Activated T-helper 9 cell treated with anti-CD3 and anti-CD28 coated beads, Interleukin-2, amount 50 U/mL, for 16 hours (primary cell): ENCODE results near the gene LCA5.
"Not testable (repeated sequence)": the region's sequence is repeated elsewhere in the genome, so short reads cannot be mapped to it uniquely, and the experiment has no call there.

Experiments used
- DNase-seq: peaks from one replicate; pipeline ENCODE4 v3.0.0-alpha.2; 2020; ENCODE audit warnings: low read depth

Gene LCA5

GRCh38 chr6:79536954-79537747, at the start of gene LCA5:
LCA5 (minus strand) TSS chr6:79537430; CDS start chr6:79518894, 18,536 bp downstream.
- DNase-seq = peak; percentile 64

DNA sequence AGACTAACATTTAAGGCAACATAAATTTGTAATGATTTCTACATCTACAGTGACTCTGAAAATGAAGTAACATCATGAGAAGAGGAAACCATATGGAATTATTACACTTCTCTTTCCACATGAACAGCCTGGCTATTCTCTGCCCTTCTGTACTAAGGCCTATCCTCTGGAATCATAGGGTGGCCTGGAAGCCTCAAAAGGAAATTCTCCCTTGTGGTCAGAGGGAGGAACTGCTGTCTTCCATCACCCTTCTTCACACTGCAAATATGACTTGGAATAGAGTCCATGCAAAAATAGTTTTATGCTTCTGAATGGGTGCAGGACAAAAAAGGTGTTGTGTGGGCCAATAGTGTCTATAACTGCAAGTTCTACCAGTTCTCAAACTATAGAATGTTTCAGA, 49.3 kb upstream of the LCA5 start:
- no peak for DNase-seq

DNA sequence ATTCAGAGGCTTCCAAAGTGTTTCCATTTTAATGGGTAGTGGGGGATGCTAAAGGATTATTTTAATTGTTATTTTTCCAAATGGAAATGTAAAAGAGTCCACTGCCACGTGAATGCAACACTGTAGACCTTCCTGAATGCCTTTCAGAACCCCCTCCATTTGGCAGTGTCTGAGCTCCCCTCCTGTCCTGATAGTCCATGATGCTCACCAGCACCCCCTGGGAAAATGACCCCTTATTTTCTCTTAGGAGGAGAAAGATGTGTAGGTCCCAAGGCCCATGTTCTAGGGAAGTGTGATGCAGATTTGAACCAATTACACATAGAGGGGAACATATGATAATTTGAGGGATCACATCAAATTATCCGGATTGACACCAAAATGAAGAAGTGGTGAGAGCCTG, 47.1 kb upstream of the LCA5 start:
- no peak for DNase-seq

GRCh38 chr6:79577926-79578325, 40.7 kb upstream of the LCA5 start:
- not testable (repeated sequence) for DNase-seq

- DNase-seq = no peak
Measured at GRCh38 chr6:79574630-79575225, 37.5 kb upstream of the LCA5 start.

GRCh38 chr6:79574174-79574573, 36.9 kb upstream of the LCA5 start:
- DNase-seq = no peak

DNA sequence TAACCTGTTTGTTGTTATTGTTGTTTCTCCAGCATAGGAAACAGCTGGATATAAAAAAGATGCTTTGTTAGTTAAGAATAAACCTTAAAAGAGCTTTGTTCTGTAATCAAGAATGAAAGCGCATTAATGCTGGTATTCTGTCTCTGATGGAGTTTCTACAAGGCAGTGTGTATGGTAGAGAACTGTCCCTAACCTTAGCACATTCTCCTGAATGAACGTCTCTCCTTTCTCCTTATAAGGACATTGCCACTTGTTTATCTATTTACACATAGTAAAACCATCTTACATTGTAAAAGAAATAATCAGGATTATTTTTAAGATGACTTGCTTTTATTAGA, 33.8 kb upstream of the LCA5 start:
- no peak for DNase-seq

DNA sequence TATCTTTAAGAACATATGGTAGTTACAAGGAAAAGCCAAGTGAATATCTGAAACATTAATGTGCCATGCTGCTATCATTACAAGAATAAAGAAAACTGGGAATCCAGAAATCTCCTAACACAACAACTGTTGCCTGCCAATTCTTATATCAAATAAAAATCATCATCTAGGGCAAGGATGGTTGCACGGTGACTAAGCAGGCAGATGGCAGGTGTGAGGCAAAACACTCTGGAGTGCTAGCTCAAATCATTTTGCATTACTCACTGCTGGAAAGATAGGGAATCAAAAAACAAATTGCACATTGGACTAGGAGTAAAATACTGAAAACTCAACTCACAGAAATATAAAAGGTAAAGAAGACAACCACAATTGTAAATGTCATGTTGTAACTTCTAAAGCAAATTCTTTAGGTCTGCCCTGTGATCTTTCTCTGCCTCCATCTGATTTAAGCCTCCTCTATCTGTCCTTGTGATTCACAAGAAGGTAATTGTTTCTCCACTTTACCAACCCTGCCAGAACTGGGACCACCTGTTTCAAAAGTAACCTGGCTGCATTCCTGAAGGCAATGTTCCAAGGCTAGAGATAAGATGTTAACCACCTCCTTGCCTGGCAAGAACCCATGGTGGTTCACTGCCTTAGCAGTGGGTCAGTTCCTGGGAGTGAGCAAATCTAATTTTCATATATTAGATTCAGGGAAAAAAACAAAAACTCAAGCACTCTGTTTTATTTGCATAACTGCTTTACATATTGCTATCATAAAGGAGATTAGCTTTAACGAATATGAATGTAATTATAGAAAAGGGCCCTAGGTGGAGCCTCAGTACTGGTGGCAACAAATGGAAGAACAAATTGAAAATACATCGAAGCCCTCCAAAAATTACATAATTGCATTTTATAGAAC, 33.1 kb upstream of the LCA5 start:
- no peak for DNase-seq

GRCh38 chr6:79568996-79569395, 31.8 kb upstream of the LCA5 start:
- no peak for DNase-seq

DNA sequence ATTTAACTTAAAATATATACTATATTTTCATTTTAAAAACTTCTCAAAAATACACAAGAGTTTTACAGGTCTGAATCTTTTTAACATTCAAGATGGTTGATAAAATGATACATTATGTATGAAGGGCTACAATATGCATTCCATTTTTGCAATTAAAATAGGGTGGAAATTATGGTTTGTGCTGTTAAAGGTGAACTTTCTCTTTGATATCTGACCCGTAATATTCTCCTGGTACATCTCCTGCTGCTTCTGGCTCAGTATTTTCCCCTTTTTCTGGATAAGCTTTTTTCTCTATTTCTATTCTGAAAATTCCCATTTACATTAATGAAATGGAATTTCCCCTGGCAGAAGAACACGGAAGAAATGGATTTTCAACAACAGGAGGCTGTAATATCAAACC, 27.4 kb upstream of the LCA5 start:
- DNase-seq = no peak

- no peak for DNase-seq
Measured at GRCh38 chr6:79559706-79560105, 22.5 kb upstream of the LCA5 start.

GRCh38 chr6:79557673-79558467, 20.6 kb upstream of the LCA5 start:
- DNase-seq = no peak

GRCh38 chr6:79554305-79554704, 17.1 kb upstream of the LCA5 start:
- no peak for DNase-seq

- DNase-seq = no peak
Measured at GRCh38 chr6:79551401-79551800, 14.2 kb upstream of the LCA5 start.

DNA sequence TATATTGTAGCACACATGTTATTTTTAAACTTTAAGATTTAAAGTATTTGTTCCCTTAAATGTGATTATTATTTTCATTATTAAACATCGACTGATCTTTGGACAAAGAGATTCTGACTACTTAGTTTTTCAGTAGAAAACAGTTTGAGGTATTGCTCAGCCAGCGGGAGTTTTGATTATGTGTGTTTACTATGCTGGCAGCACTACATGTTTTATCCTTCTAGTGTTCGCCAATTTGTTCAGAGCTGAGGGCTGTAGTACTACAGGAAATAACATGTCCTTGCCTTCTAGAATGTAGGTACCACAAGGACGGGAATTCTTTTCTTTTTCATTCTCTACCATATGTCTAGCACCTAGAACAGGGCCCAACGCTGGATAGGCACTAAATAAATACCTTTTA, 11.1 kb upstream of the LCA5 start:
- DNase-seq = no peak

DNA sequence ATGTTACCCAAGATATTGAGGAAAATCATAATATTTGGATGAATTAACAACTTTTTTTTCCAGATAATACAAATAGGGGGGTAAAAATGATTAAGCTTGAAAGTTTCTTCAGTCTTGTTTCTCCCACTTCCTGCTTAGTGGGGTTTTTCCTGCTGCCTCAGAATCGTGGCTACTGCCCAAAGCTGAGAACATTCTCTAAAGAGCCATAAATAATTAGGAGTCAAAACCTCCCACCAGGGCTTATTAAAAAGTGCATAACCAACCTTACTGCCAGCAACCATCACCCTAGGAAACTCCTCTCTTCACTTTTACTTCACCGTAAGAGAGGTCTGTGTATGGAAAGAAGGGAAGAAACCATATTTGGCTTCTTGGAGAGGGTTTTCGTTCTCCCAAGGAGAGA, 9.0 kb upstream of the LCA5 start:
- no peak for DNase-seq

DNA sequence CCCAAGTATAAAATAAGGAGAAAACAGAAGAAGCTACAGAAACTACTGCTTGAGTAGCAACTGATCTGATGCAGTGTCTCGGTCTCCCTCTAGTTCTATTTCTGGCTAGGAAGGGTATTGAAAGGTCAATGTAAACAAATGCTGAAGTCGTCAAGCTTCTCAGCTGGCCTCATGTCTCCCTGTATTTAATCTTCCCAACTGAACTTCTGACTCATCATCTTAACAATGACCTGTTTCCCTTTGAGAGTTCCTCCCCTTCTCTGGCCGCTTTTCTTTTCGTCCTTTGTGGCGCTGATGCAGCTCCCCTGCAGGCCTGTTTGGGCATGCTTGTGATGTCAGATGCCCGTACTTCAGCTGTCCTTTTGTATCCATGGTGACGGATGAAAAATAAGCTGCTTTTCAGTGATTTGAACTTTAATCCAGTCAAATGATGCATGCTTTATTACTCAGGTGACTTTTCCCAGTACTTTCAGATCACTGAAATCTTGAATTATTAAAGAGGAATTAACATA, 7.8 kb upstream of the LCA5 start:
- no peak for DNase-seq

GRCh38 chr6:79544299-79544927, 7.2 kb upstream of the LCA5 start:
- no peak for DNase-seq

DNA sequence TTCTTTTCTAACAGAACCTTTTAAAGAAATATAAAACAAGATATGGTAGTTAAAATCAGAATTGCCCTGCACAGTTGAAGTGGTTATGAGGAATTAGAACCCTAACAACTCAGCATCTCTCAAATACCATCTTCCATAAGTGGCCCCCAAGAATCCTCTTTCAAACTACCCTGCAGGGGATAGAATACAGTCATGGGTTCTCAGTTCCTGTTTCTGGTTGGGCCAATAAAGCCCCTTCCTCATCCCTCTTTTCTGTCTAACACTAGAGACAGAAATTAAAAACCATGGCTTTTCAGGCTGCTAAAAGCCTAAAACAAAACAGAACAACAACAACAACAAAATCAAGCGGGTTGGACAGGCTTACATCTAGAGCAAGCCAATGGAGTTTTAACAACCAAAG, 6.7 kb upstream of the LCA5 start:
- no peak for DNase-seq

DNA sequence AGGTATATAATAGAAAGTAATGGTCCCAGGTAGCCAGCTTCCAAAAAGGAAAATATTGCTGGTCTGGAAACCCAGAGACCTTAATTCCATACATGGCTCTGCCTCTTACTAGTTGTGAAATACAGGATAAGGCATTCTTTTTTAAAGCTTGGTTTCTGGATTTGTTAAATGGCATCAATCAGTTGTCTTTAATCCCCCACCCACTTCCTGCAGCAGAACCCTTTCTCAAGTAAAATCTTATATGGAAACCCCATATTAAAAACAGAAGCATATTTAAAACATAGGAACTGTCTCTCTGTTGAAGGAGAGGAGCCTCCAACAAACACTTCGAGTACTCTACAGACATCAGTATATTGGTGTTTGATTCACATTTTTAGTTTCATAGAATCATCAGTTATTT, 6.2 kb upstream of the LCA5 start:
- DNase-seq = no peak
